ENCODE results near the gene BMP8A.
"Not testable (repeated sequence)": the region's sequence is repeated elsewhere in the genome, so short reads cannot be mapped to it uniquely, and the experiment has no call there.

Gene BMP8A, protein sequence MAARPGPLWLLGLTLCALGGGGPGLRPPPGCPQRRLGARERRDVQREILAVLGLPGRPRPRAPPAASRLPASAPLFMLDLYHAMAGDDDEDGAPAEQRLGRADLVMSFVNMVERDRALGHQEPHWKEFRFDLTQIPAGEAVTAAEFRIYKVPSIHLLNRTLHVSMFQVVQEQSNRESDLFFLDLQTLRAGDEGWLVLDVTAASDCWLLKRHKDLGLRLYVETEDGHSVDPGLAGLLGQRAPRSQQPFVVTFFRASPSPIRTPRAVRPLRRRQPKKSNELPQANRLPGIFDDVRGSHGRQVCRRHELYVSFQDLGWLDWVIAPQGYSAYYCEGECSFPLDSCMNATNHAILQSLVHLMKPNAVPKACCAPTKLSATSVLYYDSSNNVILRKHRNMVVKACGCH

DNA sequence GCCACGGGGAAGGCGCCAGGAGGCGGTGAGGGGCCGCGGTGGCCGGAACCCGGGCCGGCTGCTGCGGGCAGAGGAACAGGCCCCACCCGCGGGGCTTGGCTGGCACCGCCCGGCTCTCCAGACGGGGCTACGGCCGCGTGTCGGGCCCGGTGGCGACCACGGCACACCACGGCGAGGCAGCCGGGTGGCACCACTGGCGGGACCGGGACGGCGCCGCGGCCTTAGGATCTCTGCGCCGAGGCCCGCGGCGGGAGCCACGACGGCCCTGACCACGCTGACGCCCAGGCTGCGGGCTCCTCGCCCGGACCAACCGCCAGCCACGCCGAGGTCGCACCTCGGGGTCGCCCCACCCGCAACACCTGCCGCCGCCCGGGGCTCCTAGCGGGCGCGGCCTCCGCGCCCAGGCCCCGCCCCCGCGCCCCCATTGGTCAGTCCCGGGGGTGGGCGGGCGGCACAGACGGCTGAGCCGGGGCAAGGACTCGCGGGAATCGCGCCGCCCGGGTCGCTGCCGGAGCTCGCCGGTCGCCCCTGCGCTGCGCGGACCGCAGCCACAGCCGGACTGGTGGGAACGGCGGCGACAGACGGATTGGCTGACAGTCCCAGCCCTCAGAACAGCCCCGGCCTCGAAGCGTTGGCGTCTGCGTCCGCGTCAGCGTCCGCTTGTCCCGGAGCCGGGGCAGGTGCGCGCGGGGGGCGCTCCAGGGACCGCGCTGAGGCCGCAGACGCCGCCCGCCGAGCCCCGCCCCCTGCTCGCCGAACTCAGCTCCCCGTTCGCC lies at the start of gene BMP8A:
TSS of gene BMP8A (plus strand) at position 491 of the 776 bp plus-strand sequence. CDS start 356 bp downstream, outside the sequence.
- DNase-seq (ENCODE audit: low read depth in 2 of 2), result peak; percentile 25 to 61

DNA sequence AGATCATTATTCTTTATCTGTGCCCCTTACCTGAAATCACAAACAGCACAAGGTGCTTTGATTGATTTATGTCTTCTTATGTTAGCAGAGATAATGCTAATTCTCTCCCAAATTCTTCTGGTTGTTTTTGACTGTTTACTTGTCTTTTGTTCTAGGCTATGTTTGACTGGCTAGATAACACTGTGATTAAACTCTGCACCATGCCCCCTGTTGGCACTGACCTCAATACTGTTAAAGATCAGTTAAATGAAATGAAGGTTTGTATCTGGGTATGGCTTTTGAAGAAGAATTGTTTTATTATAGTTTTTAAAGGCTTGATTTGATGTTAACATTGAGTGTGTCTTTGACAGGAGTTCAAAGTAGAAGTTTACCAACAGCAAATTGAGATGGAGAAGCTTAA lies 49.6 kb upstream of the BMP8A start:
- no peak for DNase-seq (ENCODE audit: low read depth in 2 of 2)

DNA sequence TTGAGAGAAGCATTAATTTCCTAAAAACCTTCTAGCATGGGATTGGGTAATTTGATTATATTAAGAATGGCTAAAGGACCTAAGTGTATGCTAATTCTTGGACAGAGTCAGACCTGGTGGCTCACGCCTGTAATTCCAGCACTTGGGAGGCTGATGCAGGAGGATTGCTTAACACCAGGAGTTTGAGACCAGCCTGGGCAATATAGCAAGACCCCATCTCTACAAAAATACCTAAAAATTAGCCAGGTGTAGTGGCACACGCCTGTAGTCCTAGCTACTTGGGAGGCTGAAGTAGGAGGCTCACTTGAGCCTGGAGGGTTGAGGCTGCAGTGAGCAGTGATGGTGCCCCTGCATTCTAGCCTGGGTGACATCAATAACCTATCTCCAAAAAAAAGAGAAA lies 45.9 kb upstream of the BMP8A start:
- no peak for DNase-seq (ENCODE audit: low read depth in 2 of 2)

DNA sequence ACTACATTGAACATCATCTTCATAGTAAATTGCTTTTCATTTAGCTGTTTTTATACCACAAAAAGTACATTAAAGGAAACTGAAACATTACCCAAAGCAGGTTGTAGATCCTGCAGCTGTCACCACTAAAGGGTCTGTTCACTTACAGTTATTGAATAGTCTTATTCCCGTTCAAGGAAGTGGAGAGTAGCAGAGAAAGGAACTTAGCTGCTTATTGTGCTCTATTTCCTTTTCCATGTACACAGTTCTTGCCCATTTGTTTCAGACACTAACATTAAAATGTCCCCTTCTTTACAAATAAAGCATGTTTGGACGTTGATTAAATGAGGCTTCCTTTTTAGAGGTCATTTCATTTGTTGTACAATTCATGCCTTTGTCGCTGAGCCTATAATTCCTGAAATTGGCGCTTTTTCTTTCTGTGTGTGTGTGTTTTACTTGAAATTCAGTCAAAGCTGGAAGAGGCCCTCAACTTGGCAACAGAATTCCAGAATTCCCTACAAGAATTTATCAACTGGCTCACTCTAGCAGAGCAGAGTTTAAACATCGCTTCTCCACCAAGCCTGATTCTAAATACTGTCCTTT lies 44.4 kb upstream of the BMP8A start:
- DNase-seq (ENCODE audit: low read depth in 2 of 2), result no peak

DNA sequence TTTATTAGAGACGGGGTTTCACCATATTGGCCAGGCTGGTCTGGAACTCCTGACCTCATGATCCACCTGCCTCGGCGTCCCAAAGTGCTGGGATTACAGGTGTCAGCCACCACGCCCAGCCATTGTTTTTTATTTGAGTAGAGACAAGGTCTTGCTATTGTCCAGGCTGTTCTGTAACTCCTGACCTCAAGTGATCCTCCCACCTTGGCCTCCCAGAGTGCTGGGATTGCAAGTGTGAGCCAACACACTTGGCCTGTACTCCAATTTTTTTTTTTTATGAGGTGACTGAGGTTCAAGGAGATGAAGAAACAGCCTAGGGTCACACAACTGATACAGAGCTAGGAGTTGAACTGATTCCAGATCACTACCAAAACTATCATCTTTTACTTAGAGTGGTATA lies 41.4 kb upstream of the BMP8A start:
- not testable (repeated sequence) for DNase-seq (ENCODE audit: low read depth in 2 of 2)

- DNase-seq (ENCODE audit: low read depth in 2 of 2), result no peak
Measured at GRCh38 chr1:39450956-39451606, 40.4 kb upstream of the BMP8A start.

DNA sequence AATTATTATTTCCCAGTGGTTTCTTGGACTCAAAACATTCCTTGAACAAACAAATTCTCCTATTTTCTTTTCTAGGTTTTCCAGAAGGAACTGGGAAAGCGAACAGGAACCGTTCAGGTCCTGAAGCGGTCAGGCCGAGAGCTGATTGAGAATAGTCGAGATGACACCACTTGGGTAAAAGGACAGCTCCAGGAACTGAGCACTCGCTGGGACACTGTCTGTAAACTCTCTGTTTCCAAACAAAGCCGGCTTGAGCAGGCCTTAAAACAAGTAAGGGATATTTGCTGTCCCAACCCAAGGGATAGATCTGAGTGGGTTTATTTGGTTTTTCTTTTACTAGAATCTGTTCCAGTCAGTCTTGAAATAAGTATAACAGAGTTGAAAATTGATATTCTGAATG lies 39.4 kb upstream of the BMP8A start:
- no peak for DNase-seq (ENCODE audit: low read depth in 2 of 2)

- DNase-seq (ENCODE audit: low read depth in 2 of 2), result no peak
Measured at GRCh38 chr1:39452540-39452939, 38.9 kb upstream of the BMP8A start.

- no peak for DNase-seq (ENCODE audit: low read depth in 2 of 2)
Measured at GRCh38 chr1:39453603-39454002, 37.8 kb upstream of the BMP8A start.

GRCh38 chr1:39458991-39459390 lies 32.4 kb upstream of the BMP8A start:
- no peak for DNase-seq (ENCODE audit: low read depth in 2 of 2)

- no peak for DNase-seq (ENCODE audit: low read depth in 2 of 2)
Measured at GRCh38 chr1:39462074-39462473, 29.4 kb upstream of the BMP8A start.

- no peak for DNase-seq (ENCODE audit: low read depth in 2 of 2)
Measured at GRCh38 chr1:39466413-39467107, 24.9 kb upstream of the BMP8A start.

DNA sequence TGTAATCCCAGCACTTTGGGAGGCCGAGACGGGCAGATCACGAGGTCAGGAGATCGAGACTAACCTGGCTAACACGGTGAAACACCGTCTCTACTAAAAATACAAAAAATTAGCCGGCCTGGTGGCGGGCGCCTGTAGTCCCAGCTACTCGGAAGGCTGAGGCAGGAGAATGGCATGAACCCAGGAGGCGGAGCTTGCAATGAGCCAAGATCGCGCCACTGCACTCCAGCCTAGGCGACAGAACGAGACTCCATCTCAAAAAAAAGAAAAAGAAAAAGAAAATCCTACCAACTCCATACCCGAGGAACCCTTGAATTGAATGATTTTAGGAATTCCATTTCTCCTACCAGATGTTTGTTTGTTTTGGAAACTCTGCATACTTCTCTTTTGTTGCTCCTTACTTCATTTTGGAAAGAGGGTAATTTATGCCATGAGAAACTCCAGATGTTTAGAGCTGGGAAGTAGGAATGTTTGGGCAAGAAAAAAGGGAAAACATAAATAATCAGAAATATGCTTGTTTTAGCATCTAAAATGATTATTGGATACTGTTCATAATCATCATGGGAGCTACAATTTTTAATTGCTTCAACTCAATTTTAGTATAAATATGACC lies 24.2 kb upstream of the BMP8A start:
- not testable (repeated sequence) for DNase-seq (ENCODE audit: low read depth in 2 of 2)

- no peak for DNase-seq (ENCODE audit: low read depth in 2 of 2)
Measured at GRCh38 chr1:39469150-39469549, 22.3 kb upstream of the BMP8A start.

GRCh38 chr1:39470040-39470439 lies 21.4 kb upstream of the BMP8A start:
- no peak for DNase-seq (ENCODE audit: low read depth in 2 of 2)

DNA sequence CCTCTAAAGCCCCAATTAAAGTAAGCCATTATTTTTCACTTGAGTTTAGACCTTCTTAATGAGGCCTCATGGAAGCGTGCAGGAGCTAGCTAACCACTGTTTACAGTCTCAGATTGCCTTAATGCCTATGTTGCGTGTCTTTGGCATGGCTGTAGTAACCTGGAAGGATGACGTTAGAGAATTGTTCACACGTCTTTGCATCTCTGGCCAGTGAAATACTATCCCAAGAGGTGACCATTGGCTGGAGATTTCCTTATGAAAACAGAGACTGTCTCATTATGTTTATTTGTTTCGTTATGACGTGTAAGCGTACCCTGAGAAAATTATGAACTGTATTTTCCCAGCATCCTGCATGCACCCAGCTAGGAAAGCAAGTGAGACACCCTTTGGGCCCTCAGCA lies 18.6 kb upstream of the BMP8A start:
- no peak for DNase-seq (ENCODE audit: low read depth in 2 of 2)

GRCh38 chr1:39473324-39473723 lies 18.1 kb upstream of the BMP8A start:
- no peak for DNase-seq (ENCODE audit: low read depth in 2 of 2)

DNA sequence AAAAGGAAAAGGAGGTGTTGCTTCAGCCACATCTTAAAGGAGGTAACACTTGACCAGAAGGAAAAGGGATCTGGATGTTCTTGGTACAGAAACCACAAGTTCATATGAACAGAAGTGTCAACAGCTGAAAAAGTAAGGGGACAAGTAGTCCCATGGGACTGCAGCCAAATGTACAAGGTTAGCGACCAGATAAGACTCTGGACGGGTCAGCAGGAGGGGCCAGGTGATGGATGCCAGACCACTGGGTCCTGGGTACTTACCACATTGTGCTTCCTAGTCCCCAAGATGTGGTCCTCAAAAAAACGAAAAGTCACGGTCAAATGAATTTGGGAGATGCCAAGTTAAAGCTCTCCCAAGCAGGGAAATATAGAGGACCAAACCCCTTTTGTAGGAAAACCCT lies 16.6 kb upstream of the BMP8A start:
- DNase-seq (ENCODE audit: low read depth in 2 of 2), result no peak

- not testable (repeated sequence) for DNase-seq (ENCODE audit: low read depth in 2 of 2)
Measured at GRCh38 chr1:39475551-39475950, 15.9 kb upstream of the BMP8A start.

- DNase-seq (ENCODE audit: low read depth in 2 of 2), result no peak
Measured at GRCh38 chr1:39478126-39478915, 13.1 kb upstream of the BMP8A start.

Data from stimulated activated CD4-positive, alpha-beta T cell treated with anti-CD3 and anti-CD28 coated beads, Interleukin-12 subunit alpha, Interleukin-12 subunit beta, amount 100 ng/mL, for 24 hours (primary cell).